IMR-90 (cell line): ENCODE measurements around the gene KRT6C. TPM values are rescaled to one million over a fixed set of nuclear protein-coding genes. Genes with fewer than 3 reads are reported as not detected.

Experiments
- ATAC-seq: fragments of 200-7000 bp; cut with Tn5 transposase; 2 replicates; pipeline ENCODE4 v1.9.1; 2020; ENCODE audit warnings: low read depth, mild to moderate bottlenecking, moderate library complexity
- BruUV-seq: library from RNA; stranded (reverse); fragments of 400-500 nt; replicated peaks from 2 replicates; lab custom pipeline; 2021; lab: Mats Ljungman, UMichigan
- CTCF ChIA-PET: fragments of 300-600 bp; formaldehyde crosslinking; extraction: SDS; loops from one replicate; lab custom pipeline; 2021; ENCODE audit warnings: antibody characterized with exemption; lab: Yijun Ruan, JAX
- POLR2A ChIA-PET: fragments of 300-600 bp; sonication (Branson Sonifier 250); formaldehyde crosslinking; loops from one replicate; lab custom pipeline; 2022; ENCODE audit warnings: antibody characterized with exemption; ENCODE audit not compliant: unreplicated experiment; lab: Charles Lee
- DNase-seq: peaks from one replicate; pipeline ENCODE4 v3.0.0; 2013
- H2AFZ ChIP-seq: replicated peaks from 2 replicates; pipeline ENCODE3; 2013; ENCODE audit warnings: low read length, mild to moderate bottlenecking; ENCODE audit not compliant: poor library complexity
- H2AK5ac ChIP-seq: 2 replicates; pipeline ENCODE4 v1.6.1; 2013; ENCODE audit warnings: low read depth, low read length, inconsistent platforms
- H2AK9ac ChIP-seq: replicated peaks from 2 replicates; pipeline ENCODE3; 2013; ENCODE audit warnings: mild to moderate bottlenecking, low read depth, low read length, moderate library complexity; ENCODE audit not compliant: poor library complexity
- H2BK120ac ChIP-seq: 2 replicates; pipeline ENCODE4 v1.6.1; 2013; ENCODE audit warnings: low read depth, low read length, inconsistent platforms
- H2BK15ac ChIP-seq: 3 replicates; pipeline ENCODE4 v1.6.1; 2013; ENCODE audit warnings: low read depth, low read length, inconsistent platforms
- H2BK20ac ChIP-seq: 2 replicates; pipeline ENCODE4 v1.6.1; 2013; ENCODE audit warnings: low read depth, mild to moderate bottlenecking, inconsistent platforms, low read length, moderate library complexity
- H2BK5ac ChIP-seq: 2 replicates; pipeline ENCODE4 v1.6.1; 2013; ENCODE audit warnings: mild to moderate bottlenecking, low read depth, low read length, inconsistent platforms; ENCODE audit not compliant: poor library complexity, severe bottlenecking
- H3K14ac ChIP-seq: replicated peaks from 2 replicates; pipeline ENCODE4 v1.6.1; 2013; ENCODE audit warnings: low read depth, low read length, inconsistent platforms
- H3K18ac ChIP-seq: 2 replicates; pipeline ENCODE4 v1.6.1; 2013; ENCODE audit warnings: low read depth, low read length, control low read depth
- H3K23ac ChIP-seq: 2 replicates; pipeline ENCODE4 v1.6.1; 2013; ENCODE audit warnings: low read depth, low read length, inconsistent platforms
- H3K27ac ChIP-seq: 2 replicates; pipeline ENCODE4 v1.5.1; 2013; ENCODE audit warnings: mild to moderate bottlenecking, control low read depth, low read length; ENCODE audit not compliant: insufficient read depth
- H3K27me3 ChIP-seq: 2 replicates; pipeline ENCODE4 v1.6.1; 2013; ENCODE audit warnings: low read length; ENCODE audit not compliant: control insufficient read depth, insufficient read depth
- H3K36me3 ChIP-seq: 2 replicates; pipeline ENCODE4 v1.6.1; 2013; ENCODE audit warnings: low read length, mixed read lengths; ENCODE audit not compliant: control insufficient read depth, insufficient read depth
- H3K4ac ChIP-seq: 2 replicates; pipeline ENCODE4 v1.6.1; 2013; ENCODE audit warnings: low read depth, low read length, inconsistent platforms
- H3K4me1 ChIP-seq: 2 replicates; pipeline ENCODE4 v1.6.1; 2013; ENCODE audit warnings: low read length, mixed read lengths; ENCODE audit not compliant: control insufficient read depth, insufficient read depth
- H3K4me2 ChIP-seq: 2 replicates; pipeline ENCODE4 v1.6.1; 2013; ENCODE audit warnings: low read depth, mild to moderate bottlenecking, control low read depth, low read length, moderate library complexity
- H3K4me3 ChIP-seq: 2 replicates; pipeline ENCODE4 v1.5.1; 2013; ENCODE audit warnings: low read depth, mild to moderate bottlenecking, control low read depth, low read length, moderate library complexity; ENCODE audit not compliant: insufficient read depth
- H3K56ac ChIP-seq: 2 replicates; pipeline ENCODE4 v1.6.1; 2013; ENCODE audit warnings: low read length, inconsistent platforms; ENCODE audit not compliant: insufficient read depth; ENCODE audit errors: extremely low read depth
- H3K79me1 ChIP-seq, 2 experiments: 2 replicates each; pipeline ENCODE4 v1.6.1; 2013; ENCODE audit warnings: low read length in 2 of 2, inconsistent platforms in 1 of 2, low read depth in 1 of 2
- H3K9ac ChIP-seq: 2 replicates; pipeline ENCODE4 v1.6.1; 2013; ENCODE audit warnings: low read depth, low read length, control low read depth
- H3K9me1 ChIP-seq: 2 replicates; pipeline ENCODE4 v1.6.1; 2013; ENCODE audit warnings: low read length, inconsistent platforms; ENCODE audit not compliant: insufficient read depth
- H3K9me3 ChIP-seq: 2 replicates; pipeline ENCODE4 v1.6.1; 2013; ENCODE audit warnings: low read length; ENCODE audit not compliant: control insufficient read depth, insufficient read depth
- H4K20me1 ChIP-seq: 2 replicates; pipeline ENCODE4 v1.6.1; 2013; ENCODE audit warnings: low read length, inconsistent platforms; ENCODE audit not compliant: insufficient read depth
- H4K5ac ChIP-seq: 2 replicates; pipeline ENCODE4 v1.6.1; 2013; ENCODE audit warnings: mild to moderate bottlenecking, low read depth, low read length, control low read depth
- H4K8ac ChIP-seq, 2 experiments: 2 replicates each; pipeline ENCODE4 v1.6.1; 2013; ENCODE audit warnings: low read depth in 2 of 2, low read length in 2 of 2, control low read depth in 1 of 2, inconsistent platforms in 1 of 2
- H4K91ac ChIP-seq: 2 replicates; pipeline ENCODE4 v1.6.1; 2013; ENCODE audit warnings: low read depth, low read length, inconsistent platforms; ENCODE audit not compliant: insufficient read depth
- BHLHE40 ChIP-seq: fragments of 150-350 bp; IDR thresholded peaks from 2 replicates; pipeline ENCODE4 v1.6.1; 2016; ENCODE audit warnings: mild to moderate bottlenecking, low read depth, low read length
- CEBPB ChIP-seq: IDR thresholded peaks from 2 replicates; pipeline ENCODE4 v1.6.1; 2012; ENCODE audit warnings: low read depth, low read length, improper control_type of control experiment
- CHD1 ChIP-seq: IDR thresholded peaks from 2 replicates; pipeline ENCODE4 v1.6.1; 2012; ENCODE audit warnings: low read depth, low read length, improper control_type of control experiment
- ELK1 ChIP-seq: fragments of 150-350 bp; IDR thresholded peaks from 2 replicates; pipeline ENCODE4 v1.6.1; 2016; ENCODE audit warnings: low read depth, mild to moderate bottlenecking, low read length, moderate library complexity, borderline replicate concordance
- FOS ChIP-seq: fragments of 150-350 bp; IDR thresholded peaks from 2 replicates; pipeline ENCODE4 v1.6.1; 2016; ENCODE audit warnings: low read depth, low read length
- MAZ ChIP-seq: IDR thresholded peaks from 2 replicates; pipeline ENCODE4 v1.6.1; 2012; ENCODE audit warnings: low read depth, mild to moderate bottlenecking, low read length, improper control_type of control experiment, moderate library complexity, borderline replicate concordance
- MXI1 ChIP-seq: IDR thresholded peaks from 2 replicates; pipeline ENCODE4 v1.6.1; 2012; ENCODE audit warnings: low read depth, mild to moderate bottlenecking, low read length, moderate library complexity, borderline replicate concordance
- POLR2A ChIP-seq: IDR thresholded peaks from 2 replicates; pipeline ENCODE4 v1.6.1; 2012; ENCODE audit warnings: mild to moderate bottlenecking, low read depth, low read length
- RAD21 ChIP-seq: IDR thresholded peaks from 2 replicates; pipeline ENCODE4 v1.6.1; 2012; ENCODE audit warnings: low read length, improper control_type of control experiment
- RCOR1 ChIP-seq: IDR thresholded peaks from 2 replicates; pipeline ENCODE4 v1.6.1; 2012; ENCODE audit warnings: mild to moderate bottlenecking, low read length, improper control_type of control experiment; ENCODE audit not compliant: insufficient replicate concordance
- SMC3 ChIP-seq: fragments of 150-350 bp; IDR thresholded peaks from 2 replicates; pipeline ENCODE4 v1.6.1; 2016; ENCODE audit warnings: low read depth, mild to moderate bottlenecking, antibody characterized with exemption, low read length, moderate library complexity
- WGBS, 2 experiments: methylation state at CpG; one replicate each; pipeline versions ENCODE4 v1.1.5 to v1.1.7; 2013; ENCODE audit warnings: missing lambda C conversion rate in 2 of 2; ENCODE audit not compliant: insufficient read length in 1 of 2; ENCODE audit errors: extremely low coverage in 2 of 2; 5-methylcytosine and 5-hydroxymethylcytosine counted together
- dilution Hi-C: fragments of 300-500 bp; cut with HindIII; formaldehyde crosslinking; loops from one replicate; pipeline ENCODE4 v1.14.3; 2018; ENCODE audit warnings: low sequenced_read_pairs; ENCODE audit not compliant: unreplicated experiment
- in situ Hi-C: fragments of 300-500 bp; cut with MboI; formaldehyde crosslinking; loops from 3 replicates; pipeline ENCODE4 v1.14.3; 2019; ENCODE audit warnings: low sequenced_read_pairs, inconsistent platforms, mixed read lengths
- intact Hi-C: fragments of 100-400 bp; cut with micrococcal nuclease; formaldehyde crosslinking; loops from 2 replicates; pipeline ENCODE4 v1.10.0; 2022
- polyA plus RNA-seq, 3 experiments: library from polyadenylated mRNA; depleted of rRNA; stranded (reverse); fragments of >200 nt; gene quantifications; 2 replicates each; pipeline ENCODE4 v1.2.3, GENCODE V29; 2012; ENCODE audit warnings: low replicate concordance in 1 of 3
- total RNA-seq: library from RNA; depleted of rRNA; stranded (reverse); fragments of >200 nt; gene quantifications from 2 replicates; pipeline ENCODE4 v1.2.3, GENCODE V29; 2012
- TF ChIP-seq, protein P1 (sequence below): conservative IDR thresholded peaks from 2 replicates; pipeline ENCODE4 v1.5.1; 2012; ENCODE audit warnings: mild to moderate bottlenecking, low read depth, low read length, improper control_type of control experiment

The KRT6C gene
- total and polyA plus RNA-seq, 2 of the 4 experiments (the other 2 are of a cell fraction) = not detected

- Histone ChIP-seq H2AK9ac (no peak overlapping the region), H3K79me1 (no peaks in the 10 kb centered on the region), H4K5ac (no peak overlapping the region), H3K56ac (no peak overlapping the region), H3K9me3 (no peaks in the 10 kb centered on the region), H2BK20ac (no peak overlapping the region), H3K14ac (no peak overlapping the region), H3K4me1 (no peaks in the 10 kb centered on the region), H4K8ac (no peak overlapping the region), H2AK5ac (no peak overlapping the region), H3K4me3 (no peak overlapping the region), H3K9ac (no peak overlapping the region), H2BK120ac (no peak overlapping the region), H2BK15ac (no peak overlapping the region), H3K9me1 (no peaks in the 10 kb centered on the region), H3K27ac (no peak overlapping the region), H3K23ac (no peak overlapping the region), H4K20me1 (no peaks in the 10 kb centered on the region), H2AFZ (no peak overlapping the region), H2BK5ac (no peak overlapping the region), H3K36me3 (no peaks in the 10 kb centered on the region), H3K4me2 (no peak overlapping the region), H3K18ac (no peak overlapping the region), H3K27me3 (peaks cover 32% of the 10 kb centered on the region), H4K91ac (no peak overlapping the region), H3K4ac (no peak overlapping the region)
- no peak for TF ChIP-seq FOS
- TF ChIP-seq SMC3 = no peak
- no peak for TF ChIP-seq BHLHE40
- no peak for TF ChIP-seq RAD21
- TF ChIP-seq POLR2A = no peak
- no peak for TF ChIP-seq ELK1
- TF ChIP-seq MXI1 = no peak
- no peak for TF ChIP-seq RCOR1
- TF ChIP-seq MAZ = no peak
- no peak for TF ChIP-seq CEBPB
- no peak for TF ChIP-seq CHD1
- TF ChIP-seq, protein P1, sequence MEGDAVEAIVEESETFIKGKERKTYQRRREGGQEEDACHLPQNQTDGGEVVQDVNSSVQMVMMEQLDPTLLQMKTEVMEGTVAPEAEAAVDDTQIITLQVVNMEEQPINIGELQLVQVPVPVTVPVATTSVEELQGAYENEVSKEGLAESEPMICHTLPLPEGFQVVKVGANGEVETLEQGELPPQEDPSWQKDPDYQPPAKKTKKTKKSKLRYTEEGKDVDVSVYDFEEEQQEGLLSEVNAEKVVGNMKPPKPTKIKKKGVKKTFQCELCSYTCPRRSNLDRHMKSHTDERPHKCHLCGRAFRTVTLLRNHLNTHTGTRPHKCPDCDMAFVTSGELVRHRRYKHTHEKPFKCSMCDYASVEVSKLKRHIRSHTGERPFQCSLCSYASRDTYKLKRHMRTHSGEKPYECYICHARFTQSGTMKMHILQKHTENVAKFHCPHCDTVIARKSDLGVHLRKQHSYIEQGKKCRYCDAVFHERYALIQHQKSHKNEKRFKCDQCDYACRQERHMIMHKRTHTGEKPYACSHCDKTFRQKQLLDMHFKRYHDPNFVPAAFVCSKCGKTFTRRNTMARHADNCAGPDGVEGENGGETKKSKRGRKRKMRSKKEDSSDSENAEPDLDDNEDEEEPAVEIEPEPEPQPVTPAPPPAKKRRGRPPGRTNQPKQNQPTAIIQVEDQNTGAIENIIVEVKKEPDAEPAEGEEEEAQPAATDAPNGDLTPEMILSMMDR = no peak
- DNase-seq (no peak), ATAC-seq (no peak)
- ChIA-PET CTCF (no interaction called here), POLR2A (no interaction called here)
- dilution Hi-C loops = no loop called here
- intact Hi-C loops = no loop called here
- in situ Hi-C loops = no loop called here
- BruUV-seq = no TSS peak
- no CpG with 5 or more reads among the region's 12 CpGs for WGBS, 2 experiments
These were observed 40.0 kb downstream of the KRT6C start for GRCh38 chr12:52433501-52434080.
